Fibroblast of pulmonary artery (primary cell): Measurements from ENCODE around the gene TSPOAP1.

Experiments
- DNase-seq: peaks from one replicate; pipeline ENCODE4 v3.0.0-alpha.2; 2010; ENCODE audit warnings: low read depth
- H3K4me3 ChIP-seq: replicated peaks from 2 replicates; pipeline ENCODE4 v1.5.1; 2011; ENCODE audit warnings: low read depth, mild to moderate bottlenecking, control low read depth, low read length, moderate library complexity
- CTCF ChIP-seq: IDR thresholded peaks from 2 replicates; pipeline ENCODE4 v1.5.1; 2011; ENCODE audit warnings: mild to moderate bottlenecking, control low read depth, low read length, inconsistent platforms; ENCODE audit errors: missing control alignments

The TSPOAP1 gene

GRCh38 chr17:58277107-58277801 lies 51.3 kb downstream of the TSPOAP1 start:
- H3K4me3 ChIP-seq, result no peak overlapping the region
- DNase-seq, result peak; percentile 14

GRCh38 chr17:58276423-58276822 lies 52.2 kb downstream of the TSPOAP1 start:
- no peak for TF ChIP-seq CTCF
- no peak for DNase-seq
- no peak overlapping the region for H3K4me3 ChIP-seq

More at GRCh38 chr17:58277107-58277801, 51.3 kb downstream of the TSPOAP1 start:
- peak; percentile 45 for TF ChIP-seq CTCF

DNA sequence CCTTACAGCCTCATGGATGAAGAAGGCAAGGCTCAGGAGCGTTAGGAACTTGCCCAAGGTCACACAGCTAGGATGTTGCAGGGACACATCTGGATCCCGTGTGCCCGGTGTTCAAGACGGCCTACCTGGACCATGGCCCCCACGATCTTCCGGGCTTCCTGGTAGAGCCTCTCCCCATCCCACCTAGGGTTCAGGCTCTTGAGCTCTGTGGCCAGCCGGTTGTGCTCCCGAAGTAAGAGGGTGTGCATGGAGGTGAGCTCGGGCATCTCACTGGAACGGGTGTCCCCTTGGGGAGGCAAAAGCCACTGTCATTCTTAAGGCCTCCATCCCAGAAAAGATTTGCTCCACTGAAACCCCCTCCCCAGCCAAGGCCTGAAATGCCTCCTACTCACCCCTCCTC lies 53.2 kb downstream of the TSPOAP1 start:
- H3K4me3 ChIP-seq, result no peak overlapping the region
- no peak for DNase-seq
- TF ChIP-seq CTCF, result no peak

DNA sequence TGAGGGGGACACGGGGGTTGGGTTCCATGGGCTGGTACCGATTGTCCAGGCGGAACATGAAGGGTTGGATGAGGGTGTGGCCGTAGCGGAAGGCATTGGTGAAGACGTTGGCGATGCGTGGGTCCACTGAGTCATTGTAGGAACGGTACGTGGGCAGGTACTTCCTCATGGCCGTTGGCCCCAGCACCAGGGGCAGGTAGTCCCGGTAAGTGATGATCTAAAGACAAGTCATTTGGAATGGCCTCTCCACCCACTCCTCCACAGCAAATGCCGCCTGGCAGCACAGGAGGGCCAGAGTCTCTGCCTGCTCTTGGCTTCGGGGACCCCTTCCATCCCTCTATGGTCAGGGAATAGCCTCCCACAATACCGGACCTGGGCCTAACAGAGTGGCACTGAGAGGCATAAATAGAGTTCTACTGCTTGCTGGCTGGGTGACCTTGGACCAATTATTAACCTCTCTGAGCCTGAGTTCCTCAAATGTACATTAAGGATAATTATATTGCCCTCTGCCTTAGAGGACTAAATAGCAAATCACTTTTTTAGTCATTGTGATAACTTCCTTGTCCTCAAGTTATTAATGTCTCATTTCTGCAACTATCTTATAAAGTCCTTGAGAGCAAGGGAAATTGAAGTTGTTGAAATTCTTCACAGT lies 55.0 kb downstream of the TSPOAP1 start:
- no peak overlapping the region for H3K4me3 ChIP-seq
- no peak for DNase-seq
- no peak for TF ChIP-seq CTCF

- H3K4me3 ChIP-seq, result no peak overlapping the region
- no peak for DNase-seq
- no peak for TF ChIP-seq CTCF
These were observed 56.0 kb downstream of the TSPOAP1 start for GRCh38 chr17:58272367-58273280.

DNA sequence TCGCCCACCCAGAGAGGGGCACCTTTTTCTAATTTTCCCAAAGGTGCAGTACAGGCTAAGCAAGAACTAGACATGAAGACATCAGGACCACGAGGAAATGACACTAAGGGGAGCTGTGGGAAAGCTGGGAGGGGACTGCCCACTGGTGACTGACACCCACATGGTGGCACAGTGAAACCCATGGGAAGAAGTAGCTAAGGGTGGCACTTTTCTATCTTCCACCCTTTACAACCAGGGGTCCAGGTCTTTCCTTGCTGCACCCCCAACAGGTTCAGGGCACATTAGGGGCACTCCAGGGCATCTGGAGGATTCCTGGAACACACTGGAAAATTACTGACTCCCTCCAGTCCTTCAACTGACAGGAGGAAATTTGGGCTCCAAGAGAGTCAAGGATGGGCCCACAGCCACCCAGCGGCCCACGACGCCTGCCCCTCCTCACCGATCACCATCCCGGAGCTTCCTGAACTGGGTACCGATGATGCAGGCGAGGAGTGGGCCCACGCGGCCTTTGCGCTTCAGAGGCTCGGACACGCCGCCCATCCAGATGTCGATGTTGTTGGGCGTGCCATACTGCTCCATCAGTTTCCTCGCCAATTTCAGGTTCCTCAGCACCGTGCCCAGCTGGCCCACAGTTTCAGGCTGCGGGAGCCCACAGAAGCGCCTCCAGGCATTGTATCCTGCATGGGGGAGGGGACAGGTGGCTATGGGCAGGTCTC lies 57.2 kb downstream of the TSPOAP1 start:
- no peak for DNase-seq
- H3K4me3 ChIP-seq, result no peak overlapping the region
- no peak for TF ChIP-seq CTCF
